KMS-11 (cell line): ENCODE results near the gene AANAT.

Source experiments
- H2AFZ ChIP-seq: fragments of 200-600 bp; sonication (generic); 2 replicates; pipeline ENCODE4 v1.6.1; 2016; ENCODE audit warnings: antibody characterized with exemption, mixed run types, low read depth
- H3K27ac ChIP-seq: fragments of 200-600 bp; sonication (generic); 2 replicates; pipeline ENCODE4 v1.6.1; 2016; ENCODE audit warnings: mild to moderate bottlenecking, mixed run types
- H3K27me3 ChIP-seq: fragments of 200-600 bp; sonication (generic); 2 replicates; pipeline ENCODE4 v1.6.1; 2017; ENCODE audit warnings: mild to moderate bottlenecking, low read depth, mixed run types, moderate library complexity; ENCODE audit not compliant: insufficient read depth
- H3K36me3 ChIP-seq: fragments of 200-600 bp; sonication (generic); 2 replicates; pipeline ENCODE4 v1.6.1; 2017; ENCODE audit warnings: mild to moderate bottlenecking, mixed run types; ENCODE audit not compliant: insufficient read depth
- H3K4me1 ChIP-seq: fragments of 200-600 bp; sonication (generic); 2 replicates; pipeline ENCODE4 v1.6.1; 2016; ENCODE audit warnings: mild to moderate bottlenecking, low read depth, mixed run types; ENCODE audit not compliant: poor library complexity, severe bottlenecking
- H3K4me2 ChIP-seq: fragments of 200-600 bp; sonication (generic); 2 replicates; pipeline ENCODE4 v1.7.0; 2016; ENCODE audit warnings: mild to moderate bottlenecking, mixed run types
- H3K4me3 ChIP-seq: fragments of 200-600 bp; sonication (generic); IDR thresholded peaks from 2 replicates; pipeline ENCODE4 v1.6.1; 2017; ENCODE audit warnings: low read depth, low read length, mixed read lengths; ENCODE audit not compliant: insufficient read depth
- H3K79me2 ChIP-seq: fragments of 200-600 bp; sonication (generic); 2 replicates; pipeline ENCODE4 v1.6.1; 2016; ENCODE audit warnings: low read depth, mixed run types; ENCODE audit not compliant: insufficient read depth
- H3K9ac ChIP-seq: fragments of 200-600 bp; sonication (generic); 2 replicates; pipeline ENCODE4 v1.6.1; 2016; ENCODE audit warnings: mild to moderate bottlenecking, mixed run types
- H4K20me1 ChIP-seq: fragments of 200-600 bp; sonication (generic); 2 replicates; pipeline ENCODE4 v1.6.1; 2016; ENCODE audit warnings: mild to moderate bottlenecking, mixed run types; ENCODE audit not compliant: insufficient read depth
- CTCF ChIP-seq: fragments of 200-600 bp; sonication (generic); conservative IDR thresholded peaks from 2 replicates; pipeline ENCODE4 v1.6.1; 2017; ENCODE audit warnings: low read depth, mild to moderate bottlenecking, antibody characterized with exemption, low read length, moderate library complexity, mixed read lengths

Gene AANAT

GRCh38 chr17:76476736-76477135 is 9.3 kb downstream of the AANAT start:
- no peak overlapping the region for H3K4me3 ChIP-seq
- peaks cover 16% of the 10 kb centered on the region for H3K4me1 ChIP-seq
- no peak for TF ChIP-seq CTCF
- no peaks in the 10 kb centered on the region for H3K36me3 ChIP-seq
- no peak overlapping the region for H2AFZ ChIP-seq
- H3K9ac ChIP-seq = no peak overlapping the region
- H4K20me1 ChIP-seq = no peaks in the 10 kb centered on the region
- no peaks in the 10 kb centered on the region for H3K27me3 ChIP-seq
- no peak overlapping the region for H3K4me2 ChIP-seq
- H3K27ac ChIP-seq = no peak overlapping the region
- no peaks in the 10 kb centered on the region for H3K79me2 ChIP-seq

GRCh38 chr17:76477576-76477975 is 10.2 kb downstream of the AANAT start:
- Histone ChIP-seq H3K36me3 (no peaks in the 10 kb centered on the region), H3K27me3 (no peaks in the 10 kb centered on the region), H3K27ac (no peak overlapping the region), H3K4me3 (no peak overlapping the region), H4K20me1 (no peaks in the 10 kb centered on the region), H2AFZ (no peak overlapping the region), H3K79me2 (no peaks in the 10 kb centered on the region), H3K4me2 (no peak overlapping the region), H3K4me1 (peaks cover 24% of the 10 kb centered on the region), H3K9ac (no peak overlapping the region)
- TF ChIP-seq CTCF = no peak

- TF ChIP-seq CTCF = no peak
- H3K4me3 ChIP-seq = no peak overlapping the region
- H4K20me1 ChIP-seq = no peaks in the 10 kb centered on the region
- H3K27me3 ChIP-seq = no peaks in the 10 kb centered on the region
- no peak overlapping the region for H3K27ac ChIP-seq
- no peak overlapping the region for H3K9ac ChIP-seq
- no peaks in the 10 kb centered on the region for H3K36me3 ChIP-seq
- H3K4me1 ChIP-seq = peaks cover 30% of the 10 kb centered on the region
- H2AFZ ChIP-seq = no peak overlapping the region
- no peaks in the 10 kb centered on the region for H3K79me2 ChIP-seq
- H3K4me2 ChIP-seq = no peak overlapping the region
Measured at GRCh38 chr17:76478097-76478496, 10.7 kb downstream of the AANAT start.

- H3K4me3 ChIP-seq = no peak overlapping the region
- H3K36me3 ChIP-seq = no peaks in the 10 kb centered on the region
- H3K4me2 ChIP-seq = no peak overlapping the region
- no peaks in the 10 kb centered on the region for H3K27me3 ChIP-seq
- no peak overlapping the region for H3K27ac ChIP-seq
- H3K9ac ChIP-seq = no peak overlapping the region
- H3K4me1 ChIP-seq = peaks cover 38% of the 10 kb centered on the region
- H2AFZ ChIP-seq = no peak overlapping the region
- H3K79me2 ChIP-seq = no peaks in the 10 kb centered on the region
- H4K20me1 ChIP-seq = no peaks in the 10 kb centered on the region
- no peak for TF ChIP-seq CTCF
Measured at GRCh38 chr17:76478730-76479514, 11.5 kb downstream of the AANAT start.
